ENCODE data around the gene PRKN.

Gene PRKN

DNA sequence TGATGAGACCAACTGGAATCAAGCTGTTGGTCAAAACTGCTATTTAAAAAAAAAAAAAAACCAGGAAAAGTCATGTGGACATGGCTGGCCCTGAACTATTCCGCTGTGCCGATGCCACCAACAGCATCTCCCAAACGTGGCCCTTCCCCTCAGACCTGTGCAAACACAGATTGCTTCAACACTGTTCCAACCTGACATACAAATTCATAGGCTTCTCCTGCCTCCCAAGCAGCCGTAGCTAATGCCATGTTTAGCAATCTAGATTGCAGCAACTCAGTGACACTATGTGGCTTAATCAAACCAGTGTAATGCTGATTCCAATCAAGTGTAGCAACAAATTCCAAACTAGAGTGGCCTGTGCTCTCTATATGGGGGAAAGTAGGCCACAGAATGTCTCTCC lies 16.2 kb downstream of the PRKN start:
- in situ Hi-C loops (cut with MboI; ENCODE audit: low sequenced_read_pairs), result no loop called here

DNA sequence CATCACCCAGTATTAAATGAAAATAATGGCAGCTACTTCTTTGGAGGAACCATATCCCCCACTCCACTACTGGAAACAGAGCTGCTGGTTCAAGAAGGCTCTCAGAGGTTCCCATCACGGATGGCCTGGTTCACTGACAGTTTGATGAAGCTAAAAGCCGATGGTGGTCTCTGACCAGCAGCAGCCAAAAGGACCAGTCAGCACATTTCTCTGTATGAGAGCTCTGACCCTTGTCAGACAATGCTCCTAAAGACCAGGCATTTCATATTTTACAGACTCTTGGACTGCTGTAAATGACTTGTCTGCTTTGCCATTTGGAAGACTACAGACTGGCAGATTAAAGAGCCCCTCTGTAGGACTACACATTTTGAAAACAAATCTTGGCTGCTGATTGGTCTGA lies 16.6 kb downstream of the PRKN start:
- in situ Hi-C loops (cut with MboI; ENCODE audit: low sequenced_read_pairs), result no loop called here

- in situ Hi-C loops (cut with MboI; ENCODE audit: low sequenced_read_pairs), result no loop called here
Observed at GRCh38 chr6:162710419-162710818, 17.1 kb downstream of the PRKN start.

GRCh38 chr6:162709431-162709830 lies 18.1 kb downstream of the PRKN start:
- in situ Hi-C loops (cut with MboI; ENCODE audit: low sequenced_read_pairs), result no loop called here

DNA sequence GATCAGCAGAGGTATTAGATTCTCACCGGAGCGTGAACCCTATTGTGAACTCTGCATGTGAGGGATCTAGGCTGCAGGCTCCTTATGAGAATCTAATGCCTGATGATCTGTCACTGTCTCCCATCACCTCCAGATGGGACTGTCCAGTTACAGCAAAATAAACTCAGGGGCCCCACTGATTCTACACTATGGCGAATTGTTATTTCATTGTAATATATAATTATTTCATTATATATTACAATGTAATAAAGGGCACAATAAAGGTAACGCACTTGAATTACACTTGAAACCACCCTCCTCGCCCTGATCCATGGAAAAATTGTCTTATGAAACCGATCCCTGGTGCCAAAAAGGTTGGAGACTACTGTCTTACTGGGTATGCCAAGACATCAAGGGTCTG lies 18.6 kb downstream of the PRKN start:
- in situ Hi-C loops (cut with MboI; ENCODE audit: low sequenced_read_pairs), result no loop called here

DNA sequence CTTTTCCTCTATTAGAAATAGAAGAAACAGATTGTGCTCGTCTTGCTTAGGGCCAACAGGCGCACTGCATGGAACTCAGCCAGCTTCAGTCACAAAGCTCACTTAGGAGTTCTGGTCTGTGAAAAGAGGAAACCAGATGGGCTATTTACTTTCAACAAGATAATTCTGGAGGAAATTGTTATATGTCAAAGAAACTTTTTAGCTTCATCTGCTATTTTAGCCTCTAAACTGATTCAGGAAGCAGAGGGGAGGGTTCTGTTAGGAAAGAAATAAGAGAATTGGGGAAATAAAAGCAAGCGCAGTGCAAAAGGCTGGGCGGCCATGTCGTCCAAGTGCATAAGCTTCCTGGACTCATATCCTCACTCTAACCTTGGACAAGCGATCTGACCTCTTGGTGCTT lies 21.3 kb downstream of the PRKN start:
- in situ Hi-C loops (cut with MboI; ENCODE audit: low sequenced_read_pairs), result no loop called here

- in situ Hi-C loops (cut with MboI; ENCODE audit: low sequenced_read_pairs), result no loop called here
Observed at GRCh38 chr6:162705736-162706135, 21.8 kb downstream of the PRKN start.

- in situ Hi-C loops (cut with MboI; ENCODE audit: low sequenced_read_pairs), result no loop called here
Observed at GRCh38 chr6:162704001-162704400, 23.6 kb downstream of the PRKN start.

GRCh38 chr6:162702446-162702845 lies 25.1 kb downstream of the PRKN start:
- in situ Hi-C loops (cut with MboI; ENCODE audit: low sequenced_read_pairs), result no loop called here

GRCh38 chr6:162701551-162701950 lies 26.0 kb downstream of the PRKN start:
- in situ Hi-C loops (cut with MboI; ENCODE audit: low sequenced_read_pairs), result no loop called here

DNA sequence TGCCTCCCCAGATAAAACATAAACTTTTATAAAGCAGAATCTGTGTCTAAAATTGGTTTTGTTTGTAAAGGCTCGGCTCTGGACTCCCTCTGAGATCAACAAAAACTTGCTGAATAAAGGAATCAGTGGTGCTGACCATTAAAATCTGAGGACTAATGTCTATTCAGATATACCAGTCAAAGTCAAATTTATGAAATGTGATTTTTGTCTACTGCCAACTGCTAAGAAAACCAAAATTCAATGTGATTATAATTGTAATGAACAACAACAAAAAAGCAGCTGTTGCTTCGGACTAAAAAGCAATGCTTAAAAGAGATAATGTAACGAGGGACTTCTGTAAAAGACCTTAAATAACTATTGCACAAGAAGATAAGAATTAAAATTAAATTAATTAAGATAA lies 26.6 kb downstream of the PRKN start:
- in situ Hi-C loops (cut with MboI; ENCODE audit: low sequenced_read_pairs), result no loop called here

DNA sequence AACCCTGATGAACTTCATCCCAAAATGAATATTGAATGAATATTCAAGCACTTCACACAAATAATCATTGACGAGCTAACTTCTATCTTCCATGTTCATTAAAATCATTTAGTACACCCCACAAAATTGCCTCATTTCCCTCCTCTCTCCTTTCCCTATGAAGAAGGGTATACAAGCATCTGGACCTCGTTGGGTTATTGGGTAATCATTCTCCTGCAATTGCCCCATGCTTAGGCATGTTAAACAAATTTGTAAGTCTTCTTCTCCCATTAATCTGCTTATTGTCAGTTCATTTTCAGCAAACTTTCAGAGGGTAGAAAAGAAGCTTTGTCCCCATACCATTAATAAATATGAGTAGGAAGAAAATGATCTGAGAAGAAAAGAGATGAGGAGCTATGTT lies 27.6 kb downstream of the PRKN start:
- in situ Hi-C loops (cut with MboI; ENCODE audit: low sequenced_read_pairs), result no loop called here

DNA sequence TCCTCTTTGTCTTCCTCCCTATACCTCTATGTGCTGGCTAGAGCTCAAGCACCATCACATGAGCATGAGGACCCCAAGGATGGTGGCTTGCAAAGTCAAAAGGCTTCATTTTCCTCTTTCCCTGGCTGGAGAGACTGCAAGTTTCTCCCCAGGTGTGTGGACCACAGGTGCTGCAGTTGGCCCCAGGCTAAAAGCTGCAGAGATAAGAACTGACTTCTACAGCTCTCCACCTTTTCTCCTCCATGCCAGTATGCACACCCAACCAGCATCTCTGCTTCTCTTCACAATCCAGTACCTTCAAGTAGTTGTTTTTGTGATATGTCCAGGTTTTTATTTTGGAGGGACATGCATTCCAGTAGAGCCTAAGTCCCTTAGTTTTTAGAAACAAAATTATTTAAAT lies 29.1 kb downstream of the PRKN start:
- in situ Hi-C loops (cut with MboI; ENCODE audit: low sequenced_read_pairs), result no loop called here

- in situ Hi-C loops (cut with MboI; ENCODE audit: low sequenced_read_pairs), result no loop called here
Observed at GRCh38 chr6:162697872-162698403, 29.6 kb downstream of the PRKN start.

DNA sequence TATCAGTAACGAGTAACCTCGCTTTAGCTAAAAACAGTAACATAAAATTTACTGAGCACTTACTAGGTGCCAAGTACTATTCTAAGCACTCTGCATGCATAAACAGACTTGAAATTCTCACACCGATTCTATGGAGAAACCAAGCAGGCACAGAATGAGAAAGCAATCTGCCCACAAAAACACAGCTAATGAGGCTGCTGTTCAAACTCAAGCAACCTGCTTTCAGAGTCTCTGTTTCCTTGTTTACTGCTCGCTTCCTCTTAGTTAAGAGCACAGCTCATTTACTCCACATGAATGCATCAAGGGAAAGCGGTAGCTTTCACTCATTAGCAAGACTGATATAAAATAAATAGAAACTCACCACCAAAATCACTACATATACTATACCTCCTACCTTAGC lies 37.4 kb downstream of the PRKN start:
- in situ Hi-C loops (cut with MboI; ENCODE audit: low sequenced_read_pairs), result no loop called here

DNA sequence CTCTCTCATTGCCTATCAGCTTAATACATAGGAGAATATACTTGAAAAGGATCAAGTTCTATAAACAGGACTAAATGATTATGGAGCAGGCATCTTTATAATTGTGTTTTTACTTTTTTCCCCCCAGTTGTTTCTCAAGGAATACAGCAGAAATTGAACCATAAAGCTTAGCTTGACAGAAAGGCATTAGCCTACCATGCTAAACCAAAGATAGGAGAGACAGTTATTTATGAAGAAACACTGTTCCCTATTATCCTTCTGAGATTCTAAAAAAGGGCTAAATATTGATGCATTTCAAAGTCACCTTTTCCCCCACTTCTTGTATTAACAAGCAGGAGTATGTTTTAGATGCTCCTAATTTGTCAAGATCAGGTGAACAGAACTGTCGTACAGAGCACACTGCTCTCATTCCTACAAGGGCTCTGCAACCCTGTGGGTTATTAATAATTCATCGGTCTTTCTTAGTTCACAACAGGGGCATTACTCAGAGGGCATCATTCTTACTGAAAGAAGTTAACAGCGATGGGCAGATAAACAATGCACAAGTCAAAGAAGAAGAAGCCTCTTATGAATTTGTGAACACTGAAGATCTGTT lies 38.7 kb downstream of the PRKN start:
- in situ Hi-C loops (cut with MboI; ENCODE audit: low sequenced_read_pairs), result no loop called here

GRCh38 chr6:162685586-162685985 lies 42.0 kb downstream of the PRKN start:
- in situ Hi-C loops (cut with MboI; ENCODE audit: low sequenced_read_pairs), result no loop called here

GRCh38 chr6:162684961-162685360 lies 42.6 kb downstream of the PRKN start:
- in situ Hi-C loops (cut with MboI; ENCODE audit: low sequenced_read_pairs), result no loop called here

DNA sequence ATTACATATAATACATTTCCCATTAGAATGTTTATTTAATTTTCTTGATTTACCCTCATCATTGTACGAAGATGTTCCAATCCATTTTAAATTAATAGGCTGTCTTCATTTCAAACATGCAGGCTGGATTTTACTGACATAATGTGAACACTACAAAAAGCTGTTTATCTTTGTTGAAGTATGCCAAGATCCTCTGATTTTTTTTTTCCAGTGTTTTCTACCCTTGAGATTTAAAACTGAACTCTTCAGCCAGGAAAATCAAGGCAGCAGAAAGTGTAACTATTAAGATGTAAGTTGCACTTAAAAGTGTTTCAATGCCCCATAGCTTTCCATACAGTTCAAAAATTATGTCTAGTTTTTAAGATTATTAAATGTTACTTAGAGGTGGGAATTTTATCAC lies 43.5 kb downstream of the PRKN start:
- in situ Hi-C loops (cut with MboI; ENCODE audit: low sequenced_read_pairs), result no loop called here

DNA sequence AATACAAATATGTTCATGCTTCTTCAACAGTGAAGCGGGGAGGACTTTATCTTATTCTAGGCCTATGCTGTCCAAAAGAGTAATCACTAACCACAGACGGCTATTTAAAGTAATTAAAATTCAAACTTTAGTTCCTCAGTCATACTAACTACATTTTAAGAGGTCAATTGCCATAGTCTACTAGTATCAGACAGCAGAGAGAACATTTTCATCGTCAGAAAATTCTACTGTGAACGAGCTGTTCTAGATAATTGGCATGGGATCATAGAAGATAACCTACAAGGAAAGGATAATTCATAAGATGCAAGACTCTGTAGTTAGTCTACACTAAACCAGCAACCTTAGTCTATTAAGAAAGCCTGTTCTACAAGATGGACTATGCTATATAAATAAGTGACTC lies 44.4 kb downstream of the PRKN start:
- in situ Hi-C loops (cut with MboI; ENCODE audit: low sequenced_read_pairs), result no loop called here

GRCh38 chr6:162681447-162681846 lies 46.1 kb downstream of the PRKN start:
- in situ Hi-C loops (cut with MboI; ENCODE audit: low sequenced_read_pairs), result no loop called here

GRCh38 chr6:162680871-162681270 lies 46.7 kb downstream of the PRKN start:
- in situ Hi-C loops (cut with MboI; ENCODE audit: low sequenced_read_pairs), result no loop called here

GRCh38 chr6:162680367-162680766 lies 47.2 kb downstream of the PRKN start:
- in situ Hi-C loops (cut with MboI; ENCODE audit: low sequenced_read_pairs), result no loop called here

All from HL-60/S4 treated with retinoic acid at 250 ng/mL for 4 days and 3 days (cell line).